ENCODE data around the gene FCRL1. TPM values are rescaled to one million over a fixed set of nuclear protein-coding genes. Genes with fewer than 3 reads are reported as not detected.

FCRL1 gene
- total RNA-seq, result not detected in 2 replicates

GRCh38 chr1:157819896-157820295, at the start of gene FCRL1:
Gene FCRL1, minus strand, starts transcription at chr1:157820120. Its CDS starts 83 bp downstream, at chr1:157820037.

GRCh38 chr1:157841708-157842107, 21.8 kb upstream of the FCRL1 start, which contains the start of gene CD5L:
Gene CD5L, minus strand, starts transcription at chr1:157841808. Its CDS starts 107 bp downstream, at chr1:157841701.

GRCh38 chr1:157776971-157777391, 42.9 kb downstream of the FCRL1 start, which contains the start of gene FCRL2:
Gene FCRL2, minus strand, starts transcription at chr1:157777132. Its CDS starts 59 bp downstream, at chr1:157777073.

Other genes with a start within 250 kb of the FCRL1 start
- not detected in 2 replicates for gene FCRL4, start 222.0 kb downstream of the FCRL1 start, total RNA-seq
- not detected in 2 replicates for gene FCRL3, start 119.4 kb downstream of the FCRL1 start, total RNA-seq
- not detected in 2 replicates for gene FCRL2, start 43.0 kb downstream of the FCRL1 start, total RNA-seq
- gene CD5L, start 21.7 kb upstream of the FCRL1 start, total RNA-seq, result not detected in 2 replicates
- gene KIRREL1, start 173.5 kb upstream of the FCRL1 start, total RNA-seq, result 17.7 and 18.7 TPM in 2 replicates